ENCODE results near the gene GALT. TPM values are rescaled to one million over a fixed set of nuclear protein-coding genes. Genes with fewer than 3 reads are reported as not detected.

The GALT gene
- total RNA-seq, 1 experiment from 2014 or later: 45.4 TPM

GRCh38 chr9:34693560-34693959 lies 47.1 kb downstream of the GALT start:
- Histone ChIP-seq H2AFZ (ENCODE audit: low read length) (no peak overlapping the region), H3K27ac (ENCODE audit: low read length) (no peak overlapping the region), H3K9ac (ENCODE audit: low read length) (no peak overlapping the region), H3K36me3 (ENCODE audit: insufficient read depth, low read length) (no peaks in the 10 kb centered on the region), H3K4me2 (ENCODE audit: low read depth, low read length, poor library complexity, severe bottlenecking) (no peak overlapping the region), H3K9me3 (ENCODE audit: low read length) (no peaks in the 10 kb centered on the region), H4K20me1 (ENCODE audit: insufficient read depth, low read depth, low read length) (no peaks in the 10 kb centered on the region), H3K4me1 (ENCODE audit: low read length) (no peaks in the 10 kb centered on the region), H3K4me3 (ENCODE audit: low read length) (no peak overlapping the region), H3K9me2 (replicated peaks; ENCODE audit: insufficient read depth, low read length) (no peaks in the 10 kb centered on the region), H3K79me2 (ENCODE audit: low read length) (no peaks in the 10 kb centered on the region), H3K27me3 (ENCODE audit: low read length) (no peaks in the 10 kb centered on the region)
- DNase-seq: no peak

- H3K9me2 ChIP-seq (replicated peaks; ENCODE audit: insufficient read depth, low read length): no peaks in the 10 kb centered on the region
- no peak overlapping the region for H2AFZ ChIP-seq (ENCODE audit: low read length)
- H4K20me1 ChIP-seq (ENCODE audit: insufficient read depth, low read depth, low read length): no peaks in the 10 kb centered on the region
- DNase-seq: no peak
- H3K4me1 ChIP-seq (ENCODE audit: low read length): no peaks in the 10 kb centered on the region
- H3K79me2 ChIP-seq (ENCODE audit: low read length): no peaks in the 10 kb centered on the region
- H3K9ac ChIP-seq (ENCODE audit: low read length): no peak overlapping the region
- H3K27ac ChIP-seq (ENCODE audit: low read length): no peak overlapping the region
- H3K4me3 ChIP-seq (ENCODE audit: low read length): no peak overlapping the region
- no peaks in the 10 kb centered on the region for H3K27me3 ChIP-seq (ENCODE audit: low read length)
- no peak overlapping the region for H3K4me2 ChIP-seq (ENCODE audit: low read depth, low read length, poor library complexity, severe bottlenecking)
- no peaks in the 10 kb centered on the region for H3K9me3 ChIP-seq (ENCODE audit: low read length)
- H3K36me3 ChIP-seq (ENCODE audit: insufficient read depth, low read length): no peaks in the 10 kb centered on the region
Observed at GRCh38 chr9:34694811-34695210, 48.3 kb downstream of the GALT start.

Small RNA genes lying within 50 kb of the gene (small RNA-seq; reads per million reads assigned to genes)
- gene CCL27: not detected

Other genes starting within 250 kb of the GALT start
- gene FAM219A, start 188.1 kb upstream of the GALT start, total RNA-seq (2014; rRNA removed; shearing (Covaris generic); ENCODE audit: low replicate concordance): 3.7 and 4.5 TPM in 2 replicates
- gene DNAI1, start 187.9 kb upstream of the GALT start, total RNA-seq (2014; rRNA removed; shearing (Covaris generic); ENCODE audit: low replicate concordance): 1.6 and 3.4 TPM in 2 replicates
- gene ENHO, start 123.7 kb upstream of the GALT start, total RNA-seq (2014; rRNA removed; shearing (Covaris generic); ENCODE audit: low replicate concordance): 14.1 and 16.0 TPM in 2 replicates
- gene CNTFR, start 57.0 kb upstream of the GALT start, total RNA-seq (2014; rRNA removed; shearing (Covaris generic); ENCODE audit: low replicate concordance): not detected in 2 replicates
- gene RPP25L, start 34.6 kb upstream of the GALT start, total RNA-seq (2014; rRNA removed; shearing (Covaris generic); ENCODE audit: low replicate concordance): 40.3 and 62.0 TPM in 2 replicates
- gene DCTN3, start 26.2 kb upstream of the GALT start, total RNA-seq (2014; rRNA removed; shearing (Covaris generic); ENCODE audit: low replicate concordance): 75.9 and 98.9 TPM in 2 replicates
- 0.48 TPM in 1 of 2 replicates, not detected in the other for gene ARID3C, start 17.6 kb upstream of the GALT start, total RNA-seq (2014; rRNA removed; shearing (Covaris generic); ENCODE audit: low replicate concordance)
- gene SIGMAR1, start 8.9 kb upstream of the GALT start, total RNA-seq (2014; rRNA removed; shearing (Covaris generic); ENCODE audit: low replicate concordance): 78.2 and 120 TPM in 2 replicates
- 9.4 and 15.1 TPM in 2 replicates for gene IL11RA, start 5.5 kb downstream of the GALT start, total RNA-seq (2014; rRNA removed; shearing (Covaris generic); ENCODE audit: low replicate concordance)
- 0.36 TPM in 1 of 2 replicates, not detected in the other for gene CCL27, start 16.0 kb downstream of the GALT start, total RNA-seq (2014; rRNA removed; shearing (Covaris generic); ENCODE audit: low replicate concordance)
- gene CCL19, start 44.6 kb downstream of the GALT start, total RNA-seq (2014; rRNA removed; shearing (Covaris generic); ENCODE audit: low replicate concordance): not detected in 2 replicates
- gene CCL21, start 63.5 kb downstream of the GALT start, total RNA-seq (2014; rRNA removed; shearing (Covaris generic); ENCODE audit: low replicate concordance): not detected in 2 replicates